MV-4-11 (cell line): ENCODE data around the gene RNF215.

Experiments
- DNase-seq: peaks from one replicate; lab custom pipeline; 2025; lab: John Stamatoyannopoulos, UW

The RNF215 gene

GRCh38 chr22:30386960-30387827, at the start of gene RNF215:
Gene RNF215 (minus strand): TSS chr22:30387411. CDS start chr22:30387313, 98 bp downstream.
- peak; percentile 61 for DNase-seq

DNA sequence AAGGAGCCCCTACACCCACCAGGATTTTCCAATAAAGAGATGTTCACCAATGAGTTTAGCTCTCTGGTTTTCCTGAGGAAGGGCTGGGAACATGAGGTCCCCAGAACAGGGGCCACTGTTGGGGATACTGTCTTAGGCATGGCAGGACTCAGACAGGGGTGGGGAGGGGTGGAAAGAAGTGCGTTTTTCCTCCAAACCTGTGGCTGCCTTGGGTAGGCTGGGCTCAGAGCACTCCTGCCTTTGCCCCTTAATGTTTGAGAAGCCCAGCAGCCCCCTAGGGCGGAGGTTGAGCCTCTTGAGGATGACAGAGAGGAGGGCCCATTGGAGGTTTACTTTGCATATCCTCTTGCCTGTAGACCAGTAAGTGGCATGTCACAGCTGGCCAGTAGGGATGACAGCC, 49.0 kb upstream of the RNF215 start:
- DNase-seq = no peak

DNA sequence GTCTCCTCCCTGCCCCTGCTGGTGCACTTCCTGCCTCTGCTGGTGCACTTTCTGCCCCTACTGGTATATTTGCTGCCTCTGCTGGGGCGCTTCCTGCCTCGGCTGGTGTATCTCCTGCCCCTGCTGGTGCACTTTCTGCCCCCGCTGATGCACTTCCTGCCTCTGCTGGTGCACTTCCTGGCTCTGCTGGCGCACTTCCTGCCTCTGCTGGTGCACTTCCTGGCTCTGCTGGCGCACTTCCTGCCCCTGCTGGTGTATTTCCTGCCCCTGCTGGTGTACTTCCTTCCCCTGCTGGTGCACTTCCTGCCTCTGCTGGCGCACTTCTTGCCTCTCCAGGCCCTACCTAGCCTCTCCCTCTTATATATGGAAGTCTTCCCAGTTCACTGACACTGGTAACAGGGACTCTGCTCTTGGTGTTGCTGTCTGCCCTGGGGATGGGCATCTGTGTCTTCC, 48.5 kb upstream of the RNF215 start:
- peak; percentile 29 for DNase-seq

GRCh38 chr22:30434843-30435242, 47.6 kb upstream of the RNF215 start:
- DNase-seq = no peak

DNA sequence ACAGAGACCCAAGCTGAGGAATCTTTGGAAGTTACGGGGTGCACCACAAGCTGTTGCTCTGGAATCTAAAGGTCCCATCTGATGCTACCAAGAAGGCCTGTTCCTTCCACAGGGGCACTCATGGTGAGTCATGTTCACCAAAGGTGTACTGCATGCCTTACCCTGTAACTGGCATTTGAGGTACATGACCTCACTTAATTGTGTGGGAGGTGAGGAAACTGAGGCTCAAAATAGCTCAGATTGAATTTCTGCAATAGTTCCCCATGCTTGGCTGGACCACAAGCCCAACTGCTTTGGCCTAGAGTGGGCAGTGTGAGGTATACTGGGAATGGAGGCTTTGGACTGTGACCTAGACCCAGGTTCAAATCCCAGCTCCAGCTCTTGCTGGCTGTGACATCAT, 46.6 kb upstream of the RNF215 start:
- DNase-seq = no peak

GRCh38 chr22:30433227-30433626, 46.0 kb upstream of the RNF215 start:
- DNase-seq = no peak

DNA sequence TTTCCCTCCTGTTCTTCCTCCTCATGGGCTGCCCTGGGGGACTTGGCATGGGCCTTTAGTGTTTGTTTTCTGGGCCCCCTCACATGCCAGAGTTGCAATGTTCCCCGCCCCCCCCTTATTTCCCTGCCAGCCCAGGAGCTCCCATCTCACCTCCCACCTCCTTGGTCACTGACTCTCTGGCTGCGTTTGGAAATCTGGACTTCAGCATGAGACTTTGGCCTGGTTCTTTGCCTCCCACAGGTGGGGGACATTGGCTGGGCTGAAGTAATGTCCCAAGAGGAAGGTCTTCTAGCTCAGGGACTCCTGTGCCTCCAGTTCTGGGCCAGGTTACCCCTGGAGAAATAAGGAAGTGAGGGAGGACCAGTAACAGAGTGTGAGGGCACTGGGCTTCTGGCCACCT, 45.3 kb upstream of the RNF215 start:
- DNase-seq = no peak

- no peak for DNase-seq
Measured at GRCh38 chr22:30432096-30432495, 44.9 kb upstream of the RNF215 start.

DNA sequence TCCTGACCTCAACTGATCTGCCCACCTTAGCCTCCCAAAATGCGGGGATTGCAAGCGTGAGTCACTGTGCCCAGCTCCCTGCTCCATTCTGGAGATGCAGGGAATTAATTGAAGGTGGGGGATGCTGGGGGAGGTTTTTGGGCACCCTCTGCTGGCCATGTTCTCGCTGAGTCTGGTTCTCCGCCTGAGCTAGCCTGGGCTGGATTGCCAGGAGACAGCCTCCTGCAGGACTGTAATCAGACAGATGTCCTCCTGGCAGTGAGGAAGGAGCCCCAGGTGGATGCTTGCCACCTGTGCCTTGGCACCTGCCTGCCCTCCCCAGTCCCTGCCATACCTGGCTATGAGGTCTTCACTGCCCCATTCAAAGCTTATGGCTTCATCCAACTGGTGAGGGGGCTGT, 43.7 kb upstream of the RNF215 start:
- no peak for DNase-seq

DNA sequence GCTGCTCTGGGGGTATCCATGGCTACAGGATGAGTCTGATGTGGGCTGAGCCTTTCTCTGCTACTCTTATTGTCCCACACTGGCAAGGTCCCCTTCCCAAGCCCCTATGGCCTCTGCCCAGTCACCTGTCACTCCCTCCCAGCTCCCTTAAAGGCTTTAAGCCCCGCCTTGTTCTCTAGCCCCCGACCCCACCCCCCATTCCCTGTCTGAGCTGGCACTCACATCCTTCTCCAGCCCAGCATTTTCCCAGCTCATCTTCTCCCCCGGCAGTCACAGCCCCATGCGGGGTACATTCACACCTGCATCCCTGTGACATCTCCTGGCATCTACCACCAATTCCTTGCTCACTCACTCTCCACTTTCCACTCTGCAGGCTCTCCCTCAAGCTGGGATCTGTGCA, 42.7 kb upstream of the RNF215 start:
- DNase-seq = no peak

DNA sequence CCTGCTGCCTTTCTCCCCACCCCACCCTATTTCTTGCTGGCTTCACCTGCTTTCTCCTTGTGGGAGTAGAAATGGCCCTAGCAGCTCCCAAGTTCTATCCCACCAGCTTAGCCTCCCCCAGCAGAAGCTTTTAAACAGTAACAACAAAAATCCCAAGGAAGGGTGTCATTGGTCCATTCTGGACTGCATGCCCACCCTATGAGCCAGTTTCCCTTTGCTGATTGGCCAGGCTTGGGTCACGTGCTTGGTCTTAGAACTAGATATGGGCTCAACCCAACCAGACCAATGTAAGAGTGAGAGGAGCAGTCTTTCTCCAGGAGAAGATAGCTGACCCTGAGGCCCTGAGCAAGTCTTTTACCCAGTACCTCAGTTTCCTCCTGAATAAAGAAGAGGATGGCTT, 40.7 kb upstream of the RNF215 start:
- no peak for DNase-seq

DNA sequence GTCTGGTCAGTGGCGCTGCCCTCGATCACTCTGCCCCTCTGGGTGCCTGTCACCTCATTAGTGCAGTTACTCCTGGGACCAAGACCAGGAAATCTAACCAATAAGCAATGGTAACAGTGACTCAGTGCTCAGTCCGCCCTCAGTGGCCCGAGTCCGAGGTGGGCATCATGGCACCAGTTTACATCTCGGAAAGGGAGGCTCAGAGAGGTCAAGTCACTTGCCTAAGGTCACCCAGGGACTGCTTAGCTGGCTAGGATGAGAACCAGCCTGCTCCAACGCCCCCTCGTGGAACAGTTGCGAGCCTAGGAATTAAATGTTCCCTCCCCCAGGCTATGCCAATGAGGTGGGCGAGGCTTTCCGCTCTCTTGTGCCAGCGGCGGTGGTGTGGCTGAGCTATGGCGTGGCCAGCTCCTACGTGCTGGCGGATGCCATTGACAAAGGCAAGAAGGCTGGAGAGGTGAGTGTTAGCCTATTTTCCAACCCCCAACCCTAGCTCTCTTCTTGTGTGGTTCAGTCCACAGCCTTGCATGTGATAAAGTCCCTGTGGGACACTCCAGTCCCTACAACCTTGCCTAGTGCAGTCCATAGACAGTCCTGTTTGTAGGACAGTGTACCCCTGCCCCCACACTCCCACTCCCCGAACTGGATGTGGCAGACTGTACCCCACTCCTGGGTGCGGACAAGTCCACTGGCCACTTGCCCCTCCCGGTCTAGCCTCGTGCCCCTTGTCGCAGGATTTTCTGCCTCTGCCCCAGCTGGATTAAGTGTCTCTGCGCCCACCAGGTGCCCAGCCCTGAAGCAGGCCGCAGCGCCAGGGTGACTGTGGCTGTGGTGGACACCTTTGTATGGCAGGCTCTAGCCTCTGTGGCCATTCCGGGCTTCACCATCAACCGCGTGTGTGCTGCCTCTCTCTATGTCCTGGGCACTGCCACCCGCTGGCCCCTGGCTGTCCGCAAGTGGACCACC, 39.5 kb upstream of the RNF215 start:
- DNase-seq = peak; percentile 84

DNA sequence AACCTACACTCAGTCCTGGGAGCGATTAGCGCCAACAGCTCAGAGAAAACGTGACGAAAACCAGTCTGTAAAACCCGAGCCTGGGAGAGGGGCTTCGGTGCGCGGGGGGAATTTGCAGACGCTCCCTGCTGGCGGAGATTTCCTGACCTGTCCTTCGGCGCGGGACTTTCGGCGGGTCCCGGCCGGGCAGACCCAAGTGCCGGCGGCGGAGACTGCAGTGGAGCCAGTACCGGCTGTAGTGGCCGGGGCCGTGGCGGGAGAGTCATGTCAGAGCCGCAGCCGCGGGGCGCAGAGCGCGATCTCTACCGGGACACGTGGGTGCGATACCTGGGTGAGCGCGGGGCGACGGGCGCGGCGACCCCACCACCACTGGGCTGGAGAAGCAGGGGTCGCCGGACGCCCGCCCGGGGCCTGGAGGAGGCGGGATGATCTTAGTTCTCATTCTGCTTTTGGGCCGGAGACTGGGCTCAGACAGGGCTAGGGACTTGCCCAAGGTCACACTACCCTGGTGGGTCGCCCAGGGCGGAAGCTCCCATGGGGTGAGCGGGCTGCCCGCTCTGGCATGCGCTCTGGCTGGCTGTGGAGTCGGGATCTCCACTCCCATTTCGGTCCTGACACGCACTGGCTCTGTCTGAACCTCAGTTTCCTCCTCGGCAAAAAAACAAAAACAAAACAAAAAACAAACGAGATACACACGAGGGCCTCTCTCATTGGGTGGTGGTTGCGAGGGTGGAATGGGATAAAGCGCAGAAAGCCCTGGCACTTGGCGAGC, 38.6 kb upstream of the RNF215 start, which contains the start of gene MTFP1:
Gene MTFP1, plus strand, starts transcription at position 153 of the 772 bp plus-strand sequence. Its CDS starts 112 bp downstream, at position 265.
- peak; percentile 28 for DNase-seq

DNA sequence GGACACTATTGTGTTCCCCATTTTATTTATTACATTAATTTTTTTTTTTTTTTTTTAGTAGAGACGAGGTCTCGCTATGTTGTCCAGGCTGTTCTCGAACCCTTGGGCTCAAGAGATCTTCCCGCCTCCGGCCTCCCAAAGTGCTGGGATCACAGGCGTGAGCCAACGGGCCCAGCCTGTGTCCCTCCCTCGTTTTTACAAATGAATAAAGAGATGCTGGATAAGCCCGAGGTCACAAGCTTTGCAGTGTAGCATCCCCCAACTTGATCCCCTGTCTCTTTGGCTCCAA, 38.1 kb upstream of the RNF215 start:
- DNase-seq = no peak

DNA sequence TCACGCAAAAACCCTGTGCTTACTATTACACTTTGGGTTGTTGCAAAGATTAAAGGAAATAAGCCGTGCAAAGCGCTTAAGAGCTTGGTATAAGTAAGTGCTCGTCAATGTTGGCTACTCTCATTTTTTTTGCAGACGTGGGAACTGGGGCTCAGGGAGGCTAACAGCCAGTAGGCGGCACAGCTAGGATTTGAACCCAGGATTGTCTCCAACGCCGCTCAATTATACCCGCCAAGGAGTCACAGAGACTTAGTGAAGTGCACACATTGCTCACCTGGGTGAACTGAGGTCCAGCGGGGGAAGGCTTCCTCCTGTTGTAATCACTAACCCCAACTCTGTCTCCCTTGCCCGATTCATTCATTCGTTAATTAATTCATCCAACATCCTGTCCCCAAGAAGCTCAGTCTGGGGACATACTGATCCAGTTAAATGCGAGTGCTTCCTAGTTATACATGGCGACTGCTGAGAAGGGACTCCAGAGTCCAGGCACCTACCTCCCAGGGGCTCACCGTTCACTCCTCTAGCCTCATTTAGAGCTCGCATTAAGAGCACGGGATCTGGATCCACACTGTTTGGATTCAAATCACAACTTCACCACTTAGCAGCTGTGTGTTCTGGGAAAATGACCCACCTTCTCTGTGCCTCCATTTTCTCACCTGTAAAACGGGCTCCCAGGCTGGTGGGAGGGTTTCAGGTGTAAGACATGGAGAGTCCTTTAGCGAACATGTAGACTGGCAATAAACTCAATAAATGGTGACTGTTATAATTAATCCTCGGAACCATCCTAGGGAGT, 37.5 kb upstream of the RNF215 start:
- DNase-seq = no peak

DNA sequence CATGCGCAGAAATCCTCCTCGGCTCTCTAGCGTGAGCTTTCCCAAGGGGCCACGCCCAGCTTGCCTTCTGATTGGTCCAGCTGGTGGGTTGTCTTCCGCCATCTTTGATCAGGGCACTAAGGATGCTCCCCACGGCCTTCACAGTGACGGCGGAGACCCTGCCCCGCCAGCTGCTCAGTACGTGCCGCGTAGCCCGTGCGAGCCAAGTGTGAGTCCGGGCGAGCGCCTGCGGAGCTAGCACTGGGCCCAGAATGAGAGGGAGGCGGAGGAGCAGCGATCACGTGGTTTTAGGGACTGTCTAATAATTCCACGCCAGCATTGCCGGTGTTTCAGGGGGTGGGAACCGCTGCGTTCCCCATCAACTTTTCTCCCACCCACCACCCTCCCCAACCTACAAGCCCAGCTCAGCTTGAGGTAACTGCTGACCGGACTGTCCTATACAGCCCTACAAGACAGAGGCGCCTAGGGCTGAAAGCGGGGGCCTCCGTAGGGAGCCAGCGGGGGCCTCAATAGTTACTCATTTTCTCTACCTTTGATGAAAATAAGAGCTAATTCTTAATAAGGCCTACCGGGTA, 36.8 kb upstream of the RNF215 start:
- peak; percentile 99 for DNase-seq

DNA sequence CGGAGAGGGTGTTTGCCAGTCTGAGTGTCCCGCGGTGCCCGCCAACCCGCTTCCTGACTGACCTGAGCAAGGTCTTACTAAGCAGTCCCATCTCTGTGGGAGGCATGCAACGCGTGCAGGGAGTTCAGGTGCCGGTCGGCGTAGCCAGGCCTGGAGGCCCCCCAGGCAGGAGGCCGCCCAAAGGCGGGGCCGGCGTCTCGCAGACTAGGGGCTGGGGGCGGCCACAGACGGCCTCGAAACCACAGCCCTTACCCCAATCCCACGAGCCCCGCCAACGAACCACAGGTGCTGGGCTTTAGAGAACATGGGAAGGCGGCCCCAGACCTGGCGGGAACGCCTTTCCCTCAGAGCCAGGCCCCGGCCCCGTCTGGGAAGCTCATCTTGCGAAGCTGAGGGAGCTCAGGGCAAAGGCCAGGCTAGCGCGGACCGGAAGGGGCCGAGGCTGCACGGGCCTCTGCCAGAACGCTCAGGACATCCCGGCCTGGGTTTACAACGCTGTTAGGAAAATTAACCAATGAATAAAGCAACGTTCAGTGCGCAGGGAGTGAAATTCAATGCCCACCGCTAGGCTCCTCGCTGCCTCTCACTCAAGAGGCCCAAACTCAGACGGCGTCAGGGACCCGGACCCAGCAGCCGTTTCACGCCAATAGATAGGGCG, 36.2 kb upstream of the RNF215 start:
- no peak for DNase-seq

DNA sequence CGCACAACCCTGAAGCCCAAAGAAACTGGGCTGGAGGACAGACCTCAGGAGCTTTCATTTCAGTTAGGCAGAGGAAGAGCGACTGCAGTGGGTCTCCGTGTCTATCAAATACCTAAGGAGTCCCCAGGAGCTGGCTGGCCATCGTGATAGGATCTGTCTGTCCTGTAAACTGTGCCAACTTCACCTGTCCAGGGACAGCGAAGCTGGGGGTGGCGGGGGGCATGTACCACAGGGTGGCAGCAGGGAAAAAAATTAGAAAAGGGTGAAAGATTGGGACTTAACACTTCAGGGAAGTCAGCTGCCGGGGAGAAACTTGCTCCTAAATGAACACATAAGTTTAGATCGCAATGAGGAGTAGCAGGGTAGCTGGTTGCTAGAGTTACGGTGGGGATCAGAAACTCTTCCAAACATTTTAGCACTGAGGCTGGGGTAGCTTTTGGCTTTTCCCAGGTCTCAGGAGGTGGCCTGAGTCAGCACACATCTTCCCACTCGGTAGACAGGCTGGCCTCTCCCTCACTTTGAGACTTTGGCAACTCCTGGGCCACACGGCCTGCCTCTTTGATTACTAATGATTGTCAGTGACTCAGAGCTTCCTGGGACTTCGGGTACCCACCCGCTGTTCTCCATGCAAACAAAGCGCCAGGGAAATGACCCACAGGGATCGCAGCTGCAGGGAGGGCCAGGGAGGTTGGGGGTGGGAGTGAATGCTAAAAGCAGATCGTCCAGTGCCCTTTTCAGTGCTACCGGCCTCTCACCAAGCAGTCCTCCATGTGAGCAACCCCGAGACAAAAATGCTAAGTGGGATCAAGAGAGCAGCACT, 35.5 kb upstream of the RNF215 start:
- DNase-seq = peak; percentile 53

DNA sequence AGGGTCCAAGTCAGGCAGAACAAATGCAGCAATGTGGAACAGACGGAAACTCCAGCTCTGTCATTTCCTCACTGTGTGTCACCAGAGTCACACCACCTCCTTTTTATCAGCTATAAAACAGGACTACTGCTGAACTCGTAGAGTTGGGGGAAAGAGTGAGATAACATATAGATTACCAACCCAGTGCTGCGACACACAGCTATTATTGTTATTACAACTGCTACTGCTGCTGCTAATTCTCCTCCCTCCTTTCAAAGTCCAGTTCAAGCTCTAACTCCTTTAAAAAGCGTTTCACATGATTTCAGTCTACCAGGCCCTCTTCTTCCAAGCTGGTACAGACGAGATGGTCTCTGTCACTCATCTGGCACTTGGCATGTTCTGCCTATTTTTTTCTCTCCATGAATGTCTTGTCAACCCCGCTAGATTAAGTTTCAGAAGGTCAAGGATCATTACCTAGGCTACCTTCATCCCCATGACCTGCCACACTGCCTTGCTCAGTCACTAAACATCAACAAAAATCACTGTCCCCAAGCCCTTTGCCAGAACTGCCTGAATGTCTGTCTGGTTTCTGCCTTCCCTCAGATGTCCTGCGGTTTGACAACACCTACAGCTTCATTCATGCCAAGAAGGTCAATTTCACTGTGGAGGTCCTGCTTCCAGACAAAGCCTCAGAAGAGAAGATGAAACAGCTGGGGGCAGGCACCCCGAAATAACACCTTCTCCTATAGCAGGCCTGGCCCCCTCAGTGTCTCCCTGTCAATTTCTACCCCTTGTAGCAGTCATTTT, 34.7 kb upstream of the RNF215 start:
- DNase-seq = no peak
